Measurements from ENCODE around the gene NPM3. TPM values are rescaled to one million over a fixed set of nuclear protein-coding genes. Genes with fewer than 3 reads are reported as not detected.

The NPM3 gene
- total RNA-seq, 1 experiment from 2014 or later, result 92.6 TPM

GRCh38 chr10:101818872-101819633 is 35.8 kb upstream of the NPM3 start:
- H3K4me3 Mint-ChIP-seq (ENCODE audit: unreplicated experiment), result peak overlapping the region; percentile 95
- H3K4me3 ChIP-seq (ENCODE audit: low read depth, low read length), result peak overlapping the region; percentile 51
- H3K27me3 Mint-ChIP-seq (ENCODE audit: insufficient read depth, unreplicated experiment), result no peaks in the 10 kb centered on the region
- peaks cover 6% of the 10 kb centered on the region for H3K4me1 ChIP-seq
- H3K27ac Mint-ChIP-seq (ENCODE audit: unreplicated experiment), result peak overlapping the region; percentile 97
- H3K27me3 ChIP-seq (replicated peaks; ENCODE audit: control insufficient read depth, insufficient read depth, low read length), result no peaks in the 10 kb centered on the region
- peaks cover 11% of the 10 kb centered on the region for H3K4me1 Mint-ChIP-seq (ENCODE audit: low read depth, unreplicated experiment)
- TF ChIP-seq, protein P1, sequence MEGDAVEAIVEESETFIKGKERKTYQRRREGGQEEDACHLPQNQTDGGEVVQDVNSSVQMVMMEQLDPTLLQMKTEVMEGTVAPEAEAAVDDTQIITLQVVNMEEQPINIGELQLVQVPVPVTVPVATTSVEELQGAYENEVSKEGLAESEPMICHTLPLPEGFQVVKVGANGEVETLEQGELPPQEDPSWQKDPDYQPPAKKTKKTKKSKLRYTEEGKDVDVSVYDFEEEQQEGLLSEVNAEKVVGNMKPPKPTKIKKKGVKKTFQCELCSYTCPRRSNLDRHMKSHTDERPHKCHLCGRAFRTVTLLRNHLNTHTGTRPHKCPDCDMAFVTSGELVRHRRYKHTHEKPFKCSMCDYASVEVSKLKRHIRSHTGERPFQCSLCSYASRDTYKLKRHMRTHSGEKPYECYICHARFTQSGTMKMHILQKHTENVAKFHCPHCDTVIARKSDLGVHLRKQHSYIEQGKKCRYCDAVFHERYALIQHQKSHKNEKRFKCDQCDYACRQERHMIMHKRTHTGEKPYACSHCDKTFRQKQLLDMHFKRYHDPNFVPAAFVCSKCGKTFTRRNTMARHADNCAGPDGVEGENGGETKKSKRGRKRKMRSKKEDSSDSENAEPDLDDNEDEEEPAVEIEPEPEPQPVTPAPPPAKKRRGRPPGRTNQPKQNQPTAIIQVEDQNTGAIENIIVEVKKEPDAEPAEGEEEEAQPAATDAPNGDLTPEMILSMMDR (IDR thresholded peaks at IDR 0.05; ENCODE audit: insufficient read depth in 1 of 2, low read depth in 1 of 2, low read length in 1 of 2, severe bottlenecking in 1 of 2, unreplicated experiment in 1 of 2), result no peak
- CTCF ChIA-PET, result interaction anchor here (0.6 to 2.5 kb wide), 10 partner anchors 15 to 216 kb away, joined by 3 to 14 read pairs (median 6); partner anchors contain the start of gene NPM3
- peak; percentile 70 to 76 for DNase-seq
- no peaks in the 10 kb centered on the region for H3K9me3 ChIP-seq
- peaks cover 39% of the 10 kb centered on the region for H3K36me3 Mint-ChIP-seq (ENCODE audit: insufficient read depth, unreplicated experiment)
- H3K36me3 ChIP-seq (ENCODE audit: control insufficient read depth, insufficient read depth, low read length), result no peaks in the 10 kb centered on the region
- TSS peak; percentile 89 for BruUV-seq (replicated peaks)
- POLR2A ChIA-PET, result interaction anchor here (0.6 to 1.6 kb wide), 10 partner anchors 8 to 912 kb away, joined by 3 to 8 read pairs (median 4); partner anchors contain the start of gene ARMH3
- H3K9me3 Mint-ChIP-seq (ENCODE audit: unreplicated experiment), result no peaks in the 10 kb centered on the region
- intact Hi-C loops (cut with micrococcal nuclease; ENCODE audit: unreplicated experiment), result loop anchor here (1.0 kb wide), 1 partner anchor 17 kb away; no protein-coding TSS in a partner anchor

GRCh38 chr10:101818119-101818871 is 35.0 kb upstream of the NPM3 start, which contains the start of gene OGA:
OGA (minus strand) TSS chr10:101818444; CDS start chr10:101818022, 422 bp downstream.
- Histone ChIP-seq H3K9me3 (no peaks in the 10 kb centered on the region), H3K27me3 (replicated peaks; ENCODE audit: control insufficient read depth, insufficient read depth, low read length) (no peaks in the 10 kb centered on the region), H3K36me3 (ENCODE audit: control insufficient read depth, insufficient read depth, low read length) (no peaks in the 10 kb centered on the region), H3K4me3 (ENCODE audit: low read depth, low read length) (peak within 1 kb of the TSS; percentile 86), H3K4me1 (peaks cover 6% of the 10 kb centered on the region)
- peak; percentile 99 to 100 for DNase-seq
- Mint-ChIP-seq H3K4me3 (ENCODE audit: unreplicated experiment) (peak within 1 kb of the TSS; percentile 95), H3K9me3 (ENCODE audit: unreplicated experiment) (no peaks in the 10 kb centered on the region), H3K4me1 (ENCODE audit: low read depth, unreplicated experiment) (peaks cover 13% of the 10 kb centered on the region), H3K27me3 (ENCODE audit: insufficient read depth, unreplicated experiment) (no peaks in the 10 kb centered on the region), H3K27ac (ENCODE audit: unreplicated experiment) (peak within 1 kb of the TSS; percentile 97), H3K36me3 (ENCODE audit: insufficient read depth, unreplicated experiment) (peaks cover 42% of the 10 kb centered on the region)
- TF ChIP-seq, protein P1 (IDR thresholded peaks at IDR 0.05; ENCODE audit: insufficient read depth in 1 of 2, low read depth in 1 of 2, low read length in 1 of 2, severe bottlenecking in 1 of 2, unreplicated experiment in 1 of 2), result no peak
- intact Hi-C loops (cut with micrococcal nuclease; ENCODE audit: unreplicated experiment), result no loop called here
- no TSS peak for BruUV-seq (replicated peaks)
- POLR2A ChIA-PET, result interaction anchor here (0.6 to 1.6 kb wide), 10 partner anchors 9 to 297 kb away, joined by 3 to 8 read pairs (median 4); partner anchors contain the start of gene ARMH3
- CTCF ChIA-PET, result interaction anchor here (0.6 to 2.5 kb wide), 11 partner anchors 15 to 216 kb away, joined by 3 to 14 read pairs (median 6); partner anchors contain the start of gene NPM3
